Measurements from ENCODE around the gene E2F8.

- TF ChIP-seq, protein P1, sequence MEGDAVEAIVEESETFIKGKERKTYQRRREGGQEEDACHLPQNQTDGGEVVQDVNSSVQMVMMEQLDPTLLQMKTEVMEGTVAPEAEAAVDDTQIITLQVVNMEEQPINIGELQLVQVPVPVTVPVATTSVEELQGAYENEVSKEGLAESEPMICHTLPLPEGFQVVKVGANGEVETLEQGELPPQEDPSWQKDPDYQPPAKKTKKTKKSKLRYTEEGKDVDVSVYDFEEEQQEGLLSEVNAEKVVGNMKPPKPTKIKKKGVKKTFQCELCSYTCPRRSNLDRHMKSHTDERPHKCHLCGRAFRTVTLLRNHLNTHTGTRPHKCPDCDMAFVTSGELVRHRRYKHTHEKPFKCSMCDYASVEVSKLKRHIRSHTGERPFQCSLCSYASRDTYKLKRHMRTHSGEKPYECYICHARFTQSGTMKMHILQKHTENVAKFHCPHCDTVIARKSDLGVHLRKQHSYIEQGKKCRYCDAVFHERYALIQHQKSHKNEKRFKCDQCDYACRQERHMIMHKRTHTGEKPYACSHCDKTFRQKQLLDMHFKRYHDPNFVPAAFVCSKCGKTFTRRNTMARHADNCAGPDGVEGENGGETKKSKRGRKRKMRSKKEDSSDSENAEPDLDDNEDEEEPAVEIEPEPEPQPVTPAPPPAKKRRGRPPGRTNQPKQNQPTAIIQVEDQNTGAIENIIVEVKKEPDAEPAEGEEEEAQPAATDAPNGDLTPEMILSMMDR (IDR thresholded peaks at IDR 0.05) = no peak
- TF ChIP-seq ZBTB33 (IDR thresholded peaks at IDR 0.05; ENCODE audit: borderline replicate concordance, low read depth) (no peak), YY1 (IDR thresholded peaks at IDR 0.05; ENCODE audit: low read depth) (no peak), EP300 (IDR thresholded peaks at IDR 0.05; ENCODE audit: borderline replicate concordance in 1 of 2, low read depth in 1 of 2, low read length in 1 of 2) (no peak), EZH2phosphoT487 (IDR thresholded peaks at IDR 0.05; ENCODE audit: borderline replicate concordance, low read depth) (no peak)
- TF ChIP-seq, protein P2, sequence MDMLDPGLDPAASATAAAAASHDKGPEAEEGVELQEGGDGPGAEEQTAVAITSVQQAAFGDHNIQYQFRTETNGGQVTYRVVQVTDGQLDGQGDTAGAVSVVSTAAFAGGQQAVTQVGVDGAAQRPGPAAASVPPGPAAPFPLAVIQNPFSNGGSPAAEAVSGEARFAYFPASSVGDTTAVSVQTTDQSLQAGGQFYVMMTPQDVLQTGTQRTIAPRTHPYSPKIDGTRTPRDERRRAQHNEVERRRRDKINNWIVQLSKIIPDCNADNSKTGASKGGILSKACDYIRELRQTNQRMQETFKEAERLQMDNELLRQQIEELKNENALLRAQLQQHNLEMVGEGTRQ (IDR thresholded peaks at IDR 0.05; ENCODE audit: borderline replicate concordance, low read depth, low read length) = no peak
Observed at GRCh38 chr11:19183646-19184045, 57.1 kb downstream of the E2F8 start.
